ENCODE results near the gene CCDC78.

The CCDC78 gene

DNA sequence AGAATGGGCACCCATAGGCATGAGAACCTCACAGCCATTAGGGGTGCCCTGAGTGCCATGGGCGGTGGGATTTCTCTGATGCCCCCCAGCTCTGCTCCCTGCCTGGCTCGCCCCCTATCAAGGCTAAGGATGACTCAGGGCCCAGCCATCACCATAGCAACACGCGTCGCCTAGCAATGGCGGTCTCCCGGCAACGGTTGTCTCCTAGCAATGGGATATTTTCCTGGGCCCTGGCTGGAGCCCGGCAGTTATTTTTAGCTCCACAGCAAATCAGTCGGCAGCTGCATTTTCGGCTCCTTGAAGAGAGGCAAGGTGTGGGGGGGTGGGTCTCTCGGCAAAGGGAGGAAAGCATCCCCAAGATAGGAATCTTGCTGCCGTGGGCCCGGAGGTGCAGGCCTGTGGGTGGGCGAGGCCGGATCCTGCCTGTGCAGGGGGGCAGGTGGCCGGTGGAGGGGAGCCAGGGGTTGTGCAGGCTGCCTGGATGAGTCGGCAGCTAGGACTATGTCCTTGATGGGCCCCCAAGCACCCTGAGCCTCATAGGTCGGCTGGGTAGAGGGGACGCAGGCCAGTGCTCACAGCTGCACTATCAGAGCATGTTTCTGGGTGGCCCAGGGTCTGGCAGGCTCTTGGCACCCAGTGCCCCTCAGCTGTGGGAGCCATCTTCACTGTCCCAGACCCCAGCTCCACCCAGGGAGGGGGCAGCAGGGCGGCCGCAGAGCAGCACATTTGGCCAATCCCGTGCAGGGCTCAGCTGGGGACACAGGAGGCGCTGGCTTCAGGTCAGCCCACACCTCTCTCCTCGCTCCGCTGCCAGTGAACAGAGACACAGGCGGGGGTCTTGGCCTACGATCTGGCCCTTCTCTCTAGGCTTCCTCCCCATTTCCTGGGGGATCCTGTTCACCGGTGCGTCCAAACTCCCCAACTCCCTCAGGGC lies 16.4 kb downstream of the CCDC78 start:
- DNase-seq = peak; percentile 87

DNA sequence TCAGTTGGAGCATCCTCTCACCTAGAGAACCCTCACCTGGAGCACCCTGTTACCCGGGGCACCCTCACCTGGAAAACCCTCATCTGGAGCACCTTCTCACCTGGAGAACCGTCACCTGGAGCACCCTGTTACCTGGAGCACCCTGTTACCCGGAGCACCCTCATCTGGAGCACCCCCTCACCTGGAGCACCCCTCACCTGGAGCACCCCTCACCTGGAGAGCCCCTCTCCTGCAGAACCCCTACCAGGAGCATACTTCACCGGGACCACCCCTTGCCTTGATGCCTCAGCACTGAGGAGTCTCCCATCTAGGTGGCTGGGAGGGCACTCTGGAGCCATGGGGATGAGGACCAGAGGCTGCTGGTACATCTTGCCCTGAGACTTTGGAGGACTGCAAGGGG lies 17.3 kb downstream of the CCDC78 start:
- DNase-seq = no peak

GRCh38 chr16:708019-708418 lies 18.2 kb downstream of the CCDC78 start:
- DNase-seq = no peak

DNA sequence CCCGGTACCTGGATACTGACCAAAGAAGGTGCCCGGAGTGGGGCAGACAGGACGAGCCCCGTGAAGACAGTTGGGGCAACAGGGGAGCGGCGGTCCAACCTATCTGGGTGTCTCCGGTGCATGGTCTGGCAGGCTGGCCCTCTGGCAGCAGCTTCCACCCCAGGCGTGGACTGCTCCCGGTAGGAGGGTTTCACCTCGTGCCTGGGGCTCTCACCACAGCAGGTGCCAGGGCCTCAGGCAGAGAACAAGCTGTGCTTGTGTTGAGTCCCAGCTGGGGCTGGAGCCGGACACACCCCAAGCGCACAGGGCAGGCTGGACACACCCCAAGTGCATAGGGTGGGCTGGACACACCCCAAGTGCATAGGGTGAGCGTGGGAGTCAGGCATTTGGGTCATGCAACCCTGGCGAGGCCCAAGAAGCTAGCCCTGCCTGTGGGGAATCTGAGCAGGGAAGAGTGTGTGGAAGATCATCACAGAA lies 19.1 kb downstream of the CCDC78 start:
- no peak for DNase-seq

- peak; percentile 40 for DNase-seq
These were observed 19.8 kb downstream of the CCDC78 start for GRCh38 chr16:706189-707061.

- peak; percentile 84 for DNase-seq
These were observed 20.6 kb downstream of the CCDC78 start, which contains the start of gene FBXL16 for GRCh38 chr16:705431-706188. TSS of gene FBXL16 (minus strand) at chr16:705801. CDS start at chr16:697405, 8,396 bp downstream.

GRCh38 chr16:704552-705380 lies 21.5 kb downstream of the CCDC78 start:
- DNase-seq = peak; percentile 35

- no peak for DNase-seq
These were observed 22.2 kb downstream of the CCDC78 start for GRCh38 chr16:704047-704446.

DNA sequence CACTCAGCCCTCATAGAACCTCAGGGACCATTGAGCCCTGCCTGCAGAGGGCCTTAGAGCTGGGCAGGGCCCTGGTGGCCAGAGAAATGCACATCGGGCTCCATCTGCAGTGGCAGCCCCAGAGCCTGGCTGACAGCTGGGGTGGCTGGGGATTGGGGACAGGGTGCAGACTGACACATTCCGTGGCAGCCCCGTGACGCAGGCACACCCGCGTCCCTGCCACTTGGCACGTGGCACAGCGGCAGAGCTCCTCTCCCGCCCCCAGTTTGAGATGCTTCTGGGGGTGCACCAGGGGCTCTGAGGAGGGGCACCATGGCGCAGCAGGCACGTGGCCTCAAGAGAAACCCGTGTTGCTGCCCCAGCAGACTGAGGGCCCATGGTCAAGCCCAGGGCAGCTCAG lies 22.8 kb downstream of the CCDC78 start:
- DNase-seq = no peak

GRCh38 chr16:702341-702740 lies 23.9 kb downstream of the CCDC78 start:
- no peak for DNase-seq

GRCh38 chr16:700684-701584 lies 25.3 kb downstream of the CCDC78 start:
- no peak for DNase-seq

GRCh38 chr16:698911-699671 lies 27.2 kb downstream of the CCDC78 start:
- DNase-seq = no peak

DNA sequence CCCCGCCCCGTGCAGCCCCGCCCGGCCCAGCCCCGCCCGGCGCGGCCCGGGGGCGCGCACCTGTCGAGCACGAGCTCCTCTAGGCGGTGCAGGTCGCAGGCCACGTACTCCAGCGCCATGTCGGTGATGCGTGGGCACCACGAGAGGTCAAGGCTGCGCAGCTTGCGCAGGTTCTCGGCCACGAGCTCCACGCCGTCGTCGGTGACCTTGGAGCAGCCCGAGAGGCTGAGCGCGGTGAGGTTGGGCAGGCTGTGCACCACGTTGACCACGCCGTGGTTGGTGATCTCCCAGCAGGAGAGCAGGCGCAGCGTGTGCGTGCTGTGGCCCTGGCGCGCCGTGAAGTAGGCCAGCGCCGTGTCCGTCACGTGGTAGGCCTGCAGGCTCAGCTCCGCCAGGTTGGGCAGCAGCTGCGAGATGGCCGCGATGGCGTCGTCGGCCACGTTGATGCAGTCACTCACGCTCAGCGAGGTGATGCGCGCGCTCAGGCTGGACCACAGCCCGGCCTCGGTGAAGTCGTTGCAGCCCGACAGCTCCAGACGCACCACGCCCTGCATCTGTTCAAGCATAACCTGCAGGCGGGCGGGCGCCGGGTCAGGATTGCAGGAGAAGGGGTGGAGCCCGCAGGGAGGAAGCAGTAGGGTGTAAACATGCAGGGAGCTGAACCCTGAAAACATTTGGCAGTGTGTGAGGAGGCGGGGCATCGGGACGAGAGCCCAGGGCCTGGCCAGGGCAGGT lies 30.7 kb downstream of the CCDC78 start:
- DNase-seq = peak; percentile 47

- DNase-seq = no peak
These were observed 31.3 kb downstream of the CCDC78 start for GRCh38 chr16:694863-695354.

- no peak for DNase-seq
These were observed 31.9 kb downstream of the CCDC78 start for GRCh38 chr16:694187-694862.

DNA sequence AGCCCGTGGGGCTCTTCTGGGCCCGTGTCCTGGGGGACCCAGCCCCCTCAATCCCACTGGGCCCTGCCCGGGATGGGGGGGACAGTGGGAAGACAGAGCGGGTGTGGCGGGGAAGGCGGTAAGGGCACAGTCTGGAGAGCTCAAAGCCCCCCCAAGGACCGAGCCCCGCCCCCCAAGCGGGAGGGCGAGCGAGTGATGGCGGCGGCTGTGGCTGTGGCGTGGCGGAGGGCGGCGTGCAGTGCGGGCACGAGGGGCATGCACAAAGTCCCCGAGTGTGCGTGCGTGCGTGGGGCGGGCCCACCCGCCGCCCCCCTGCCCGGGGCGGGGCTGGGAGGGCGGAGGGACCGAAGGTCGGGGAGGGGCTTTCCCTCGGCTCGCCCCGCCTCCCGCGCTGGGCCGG lies 32.5 kb downstream of the CCDC78 start:
- no peak for DNase-seq

DNA sequence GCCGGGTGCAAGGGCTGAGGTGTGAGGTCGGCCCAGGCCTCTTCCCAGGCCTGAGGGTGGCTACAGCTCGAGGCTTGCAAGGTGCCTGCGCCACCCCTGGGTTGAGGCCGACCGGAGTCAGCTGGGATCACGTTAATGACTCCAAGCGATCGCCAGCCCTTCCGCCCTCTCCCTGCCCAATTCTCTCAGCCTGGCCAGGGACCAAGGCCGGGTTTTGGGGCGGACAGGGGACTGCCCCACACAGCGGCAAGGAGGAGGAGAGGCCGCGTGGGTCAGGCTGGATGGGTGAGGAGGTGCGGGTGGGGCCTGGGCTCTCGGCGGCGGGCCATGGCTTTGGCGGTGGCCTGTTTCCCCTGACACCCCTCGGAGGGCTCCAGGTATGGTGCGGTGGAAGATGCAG lies 32.9 kb downstream of the CCDC78 start:
- no peak for DNase-seq

- DNase-seq = no peak
These were observed 33.7 kb downstream of the CCDC78 start for GRCh38 chr16:692356-693108.

All from NCI-H82 (cell line).